Coronary artery (tissue), 2 donors: ENCODE data around the gene OSBPL1A.
A peak's percentile ranks its signal among the peaks of the same experiment; 100 is the strongest.

ENCODE experiments used
- DNase-seq: peaks from one replicate; pipeline ENCODE4 v3.0.0-alpha.2; 2017; ENCODE audit warnings: low spot score
- H3K27ac ChIP-seq, 2 donors: fragments of 200-600 bp; sonication (generic); one replicate each; pipeline ENCODE4 v1.5.1; 2016 to 2019
- H3K4me3 ChIP-seq: fragments of 200-600 bp; sonication (generic); 2 replicates; pipeline ENCODE4 v1.5.1; 2016; ENCODE audit warnings: mild to moderate bottlenecking, moderate library complexity
- TF ChIP-seq, protein P1 (sequence below): fragments of 200-600 bp; sonication (generic); IDR thresholded peaks from one replicate; pipeline ENCODE4 v1.5.1; 2019; ENCODE audit warnings: antibody characterized with exemption

Gene OSBPL1A

DNA sequence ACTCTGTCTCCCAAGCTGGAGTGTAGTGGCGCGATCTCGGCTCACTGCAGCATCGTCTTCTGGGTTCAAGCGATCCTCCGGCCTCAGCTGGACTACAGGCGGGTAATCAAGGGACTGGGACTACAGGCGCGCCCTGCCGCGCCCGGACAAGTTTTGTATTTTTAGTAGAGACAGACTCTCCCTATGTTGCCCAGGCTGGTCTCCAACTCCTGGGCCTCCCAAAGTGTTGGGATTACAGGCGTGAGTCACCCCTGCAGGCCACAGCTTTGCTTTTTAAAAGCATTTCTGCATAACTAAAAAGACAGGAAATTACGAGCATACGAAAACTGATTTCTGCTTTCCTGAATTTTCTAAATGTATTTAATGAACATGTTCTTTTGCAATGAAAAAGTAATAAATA lies 916 bp upstream of the OSBPL1A start:
- Histone ChIP-seq H3K27ac (peak overlapping the region in 1 of 2 donors; percentile 85), H3K4me3 (no peak overlapping the region)
- DNase-seq, result no peak

DNA sequence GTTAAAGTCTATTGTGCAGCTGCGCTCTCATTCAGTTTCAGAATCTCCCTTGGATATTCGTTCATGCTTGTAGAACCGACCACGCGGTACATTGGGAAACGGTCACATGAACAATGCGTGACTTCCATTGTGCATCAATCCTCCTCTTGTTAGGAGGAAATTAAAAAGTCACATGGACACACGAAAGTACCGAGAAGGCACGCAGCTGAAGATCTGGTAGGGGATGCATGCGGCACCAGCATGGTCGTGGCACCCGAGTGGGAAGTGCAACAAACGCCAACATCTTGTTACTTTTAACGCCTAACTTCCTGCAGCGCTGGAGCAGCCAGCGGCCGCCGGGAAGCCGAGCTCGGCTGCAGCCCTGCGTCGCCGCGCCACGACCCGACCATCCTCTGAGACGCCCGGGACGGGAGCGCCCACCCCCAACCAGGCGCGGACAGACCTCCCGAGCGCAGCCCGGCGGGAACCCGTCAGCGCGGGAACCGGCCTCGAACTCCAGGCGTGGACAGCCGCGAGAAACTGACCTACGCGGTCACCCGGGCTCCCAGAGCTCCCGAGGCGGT lies 412 bp downstream of the OSBPL1A start:
- peak overlapping the region; percentile 87 for H3K4me3 ChIP-seq
- peak overlapping the region; percentile 85 to 89 for H3K27ac ChIP-seq
- TF ChIP-seq, protein P1, sequence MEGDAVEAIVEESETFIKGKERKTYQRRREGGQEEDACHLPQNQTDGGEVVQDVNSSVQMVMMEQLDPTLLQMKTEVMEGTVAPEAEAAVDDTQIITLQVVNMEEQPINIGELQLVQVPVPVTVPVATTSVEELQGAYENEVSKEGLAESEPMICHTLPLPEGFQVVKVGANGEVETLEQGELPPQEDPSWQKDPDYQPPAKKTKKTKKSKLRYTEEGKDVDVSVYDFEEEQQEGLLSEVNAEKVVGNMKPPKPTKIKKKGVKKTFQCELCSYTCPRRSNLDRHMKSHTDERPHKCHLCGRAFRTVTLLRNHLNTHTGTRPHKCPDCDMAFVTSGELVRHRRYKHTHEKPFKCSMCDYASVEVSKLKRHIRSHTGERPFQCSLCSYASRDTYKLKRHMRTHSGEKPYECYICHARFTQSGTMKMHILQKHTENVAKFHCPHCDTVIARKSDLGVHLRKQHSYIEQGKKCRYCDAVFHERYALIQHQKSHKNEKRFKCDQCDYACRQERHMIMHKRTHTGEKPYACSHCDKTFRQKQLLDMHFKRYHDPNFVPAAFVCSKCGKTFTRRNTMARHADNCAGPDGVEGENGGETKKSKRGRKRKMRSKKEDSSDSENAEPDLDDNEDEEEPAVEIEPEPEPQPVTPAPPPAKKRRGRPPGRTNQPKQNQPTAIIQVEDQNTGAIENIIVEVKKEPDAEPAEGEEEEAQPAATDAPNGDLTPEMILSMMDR, result no peak
- DNase-seq, result no peak

More for the DNA sequence above, 916 bp upstream of the OSBPL1A start:
- TF ChIP-seq, protein P1, result no peak

DNA sequence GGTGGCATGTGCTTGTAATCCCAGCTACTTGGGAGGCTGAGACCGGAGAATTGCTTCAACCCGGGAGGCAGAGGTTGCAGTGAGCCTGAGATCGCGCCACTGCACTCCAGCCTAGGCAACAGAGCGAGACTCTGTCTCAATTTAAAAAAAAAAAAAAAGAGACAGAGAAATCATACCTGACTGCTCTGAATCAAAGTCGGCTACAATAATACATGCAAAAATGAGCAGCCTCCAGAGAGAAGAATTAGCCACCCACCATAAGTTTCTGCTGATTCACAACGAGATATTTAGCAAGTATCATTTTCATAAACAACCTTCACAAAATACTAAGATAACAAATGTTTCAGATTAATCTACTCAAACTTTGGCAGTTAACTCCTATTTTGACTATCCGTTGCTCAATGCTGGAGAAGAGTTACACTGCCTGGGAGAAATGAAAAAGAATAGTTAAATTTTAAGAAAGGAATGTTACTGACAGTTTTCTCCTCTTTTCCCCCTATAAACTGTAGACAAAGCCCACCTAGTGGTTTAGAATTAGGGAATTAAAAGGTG lies 1.5 kb downstream of the OSBPL1A start:
- TF ChIP-seq, protein P1, result no peak
- no peak for DNase-seq
- H3K27ac ChIP-seq, result no peak overlapping the region
- peak overlapping the region; percentile 87 for H3K4me3 ChIP-seq

DNA sequence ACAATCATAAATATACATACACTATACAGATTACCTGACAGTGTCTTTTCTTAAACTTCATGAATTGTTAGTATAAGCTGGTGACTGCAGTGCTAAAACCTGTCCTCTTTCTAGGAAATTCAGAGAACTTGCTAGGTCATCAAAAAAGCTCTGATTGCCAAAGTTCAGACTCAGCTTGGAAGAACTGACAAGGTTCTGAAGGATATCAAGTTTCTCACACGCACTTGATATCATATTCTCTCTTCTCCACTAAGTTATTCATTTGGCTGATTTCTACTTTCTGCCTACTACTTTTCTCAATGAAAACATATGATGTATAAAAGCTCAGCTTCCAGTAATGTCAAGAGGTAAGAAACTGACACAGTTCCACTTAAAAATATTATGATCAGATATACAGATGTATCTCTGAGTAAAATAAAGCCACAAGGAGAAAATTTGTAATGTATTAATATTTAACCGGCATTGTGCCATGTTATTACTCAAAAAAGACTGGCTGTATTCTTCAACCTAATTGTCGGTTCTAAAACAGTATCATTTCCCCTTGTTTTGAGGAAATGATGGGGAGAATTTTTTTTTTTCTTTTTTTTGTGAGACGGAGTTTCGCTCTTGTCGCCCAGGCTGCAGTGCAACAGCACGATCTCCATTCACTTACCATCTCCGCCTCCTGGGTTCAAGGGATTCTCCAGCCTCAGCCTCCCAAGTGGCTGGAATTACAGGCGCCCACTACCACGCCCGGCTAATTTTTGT lies 2.4 kb downstream of the OSBPL1A start:
- no peak for DNase-seq
- TF ChIP-seq, protein P1, result no peak
- Histone ChIP-seq H3K4me3 (no peak overlapping the region), H3K27ac (no peak overlapping the region)

DNA sequence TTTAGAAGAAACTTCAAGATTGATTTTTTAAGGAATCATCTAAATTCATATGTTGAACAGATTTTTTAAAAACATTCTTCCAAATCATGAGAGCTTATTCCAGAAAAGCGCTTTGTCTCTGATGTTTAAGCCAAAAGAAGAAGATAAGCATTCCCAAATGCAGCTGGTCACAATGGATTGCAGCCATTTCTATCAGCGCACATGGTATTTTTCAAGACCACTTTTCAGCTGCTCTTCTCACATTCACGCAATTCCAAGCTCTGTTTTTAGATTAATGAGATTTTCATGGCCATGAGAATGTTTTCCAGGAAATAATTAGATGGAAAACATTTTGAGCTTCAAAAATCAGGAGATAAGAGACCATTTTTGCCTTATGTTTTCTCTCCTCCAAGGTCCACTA lies 8.7 kb downstream of the OSBPL1A start:
- Histone ChIP-seq H3K4me3 (no peak overlapping the region), H3K27ac (no peak overlapping the region)
- TF ChIP-seq, protein P1, result no peak
- no peak for DNase-seq

DNA sequence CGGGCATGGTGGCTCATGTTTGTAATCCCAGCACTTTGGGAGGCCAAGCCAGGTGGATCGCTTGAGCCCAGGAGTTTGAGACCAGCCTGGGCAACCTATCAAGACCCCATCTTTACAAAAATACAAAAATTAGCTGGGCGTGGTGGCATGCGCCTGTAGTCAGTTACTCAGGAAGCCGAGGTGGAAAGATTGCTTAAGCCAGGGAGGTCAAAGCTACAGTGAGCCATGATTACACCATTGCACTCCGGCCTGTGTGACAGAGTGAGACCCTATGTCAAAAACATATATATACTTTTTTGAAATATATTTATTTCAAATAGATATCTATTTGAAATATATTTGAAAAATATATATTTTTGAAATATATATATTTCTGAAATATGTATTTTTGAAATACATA lies 10.9 kb downstream of the OSBPL1A start:
- Histone ChIP-seq H3K27ac (no peak overlapping the region), H3K4me3 (no peak overlapping the region)
- TF ChIP-seq, protein P1, result no peak
- no peak for DNase-seq

DNA sequence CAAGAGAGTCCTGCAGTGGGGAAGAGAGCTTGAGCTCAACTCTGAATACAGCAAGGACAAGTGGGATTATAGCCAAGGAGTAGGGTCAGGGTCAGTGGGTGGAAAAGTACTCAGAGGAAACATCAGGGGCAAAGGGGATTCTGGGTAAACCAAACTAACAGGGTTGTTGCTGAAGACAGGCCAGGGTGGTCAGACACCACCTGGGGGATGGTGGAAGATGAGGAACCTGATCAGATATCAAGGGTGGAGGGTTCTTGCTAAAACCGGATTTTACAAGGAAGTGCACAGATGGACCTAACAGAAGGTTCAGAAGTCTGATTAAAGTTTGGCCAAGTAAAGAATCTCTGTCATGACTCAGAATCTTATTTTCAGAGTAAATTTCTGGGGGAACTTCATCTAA lies 16.5 kb downstream of the OSBPL1A start:
- DNase-seq, result no peak
- TF ChIP-seq, protein P1, result no peak
- H3K4me3 ChIP-seq, result no peak overlapping the region
- H3K27ac ChIP-seq, result no peak overlapping the region
